ENCODE measurements around the gene BST1.

Gene BST1

GRCh38 chr4:15771216-15772058 lies 68.6 kb downstream of the BST1 start:
- TF ChIP-seq TAF1 (IDR thresholded peaks at IDR 0.05; ENCODE audit: low read depth) (no peak), RAD21 (IDR thresholded peaks at IDR 0.05; ENCODE audit: low read depth) (no peak), REST (IDR thresholded peaks at IDR 0.05; ENCODE audit: low read depth) (no peak), CEBPB (IDR thresholded peaks at IDR 0.05) (no peak), YY1 (IDR thresholded peaks at IDR 0.05; ENCODE audit: low read depth) (no peak), NFIC (IDR thresholded peaks at IDR 0.05) (no peak), ZBTB7A (IDR thresholded peaks at IDR 0.05; ENCODE audit: low read depth) (no peak), USF1 (IDR thresholded peaks at IDR 0.05) (no peak), TCF12 (IDR thresholded peaks at IDR 0.05; ENCODE audit: low read depth) (no peak), EGR1 (IDR thresholded peaks at IDR 0.05) (no peak), EP300 (IDR thresholded peaks at IDR 0.05; ENCODE audit: borderline replicate concordance) (no peak), FOXM1 (IDR thresholded peaks at IDR 0.05; ENCODE audit: borderline replicate concordance, low read depth) (no peak), TEAD4 (IDR thresholded peaks at IDR 0.05) (no peak), CREB1 (IDR thresholded peaks at IDR 0.05; ENCODE audit: low read depth) (no peak)
- TF ChIP-seq, protein P1, sequence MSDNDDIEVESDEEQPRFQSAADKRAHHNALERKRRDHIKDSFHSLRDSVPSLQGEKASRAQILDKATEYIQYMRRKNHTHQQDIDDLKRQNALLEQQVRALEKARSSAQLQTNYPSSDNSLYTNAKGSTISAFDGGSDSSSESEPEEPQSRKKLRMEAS (IDR thresholded peaks at IDR 0.05), result no peak

- TF ChIP-seq REST (IDR thresholded peaks at IDR 0.05; ENCODE audit: low read depth), result no peak
- no peak for TF ChIP-seq RAD21 (IDR thresholded peaks at IDR 0.05; ENCODE audit: low read depth)
- TF ChIP-seq FOXM1 (IDR thresholded peaks at IDR 0.05; ENCODE audit: borderline replicate concordance, low read depth), result no peak
- no peak for TF ChIP-seq TAF1 (IDR thresholded peaks at IDR 0.05; ENCODE audit: low read depth)
- no peak for TF ChIP-seq EGR1 (IDR thresholded peaks at IDR 0.05)
- TF ChIP-seq EP300 (IDR thresholded peaks at IDR 0.05; ENCODE audit: borderline replicate concordance), result no peak
- no peak for TF ChIP-seq CEBPB (IDR thresholded peaks at IDR 0.05)
- no peak for TF ChIP-seq CREB1 (IDR thresholded peaks at IDR 0.05; ENCODE audit: low read depth)
- TF ChIP-seq USF1 (IDR thresholded peaks at IDR 0.05), result no peak
- no peak for TF ChIP-seq YY1 (IDR thresholded peaks at IDR 0.05; ENCODE audit: low read depth)
- TF ChIP-seq NFIC (IDR thresholded peaks at IDR 0.05), result no peak
- TF ChIP-seq ZBTB7A (IDR thresholded peaks at IDR 0.05; ENCODE audit: low read depth), result no peak
- TF ChIP-seq, protein P1 (IDR thresholded peaks at IDR 0.05), result no peak
Measured at GRCh38 chr4:15774020-15774420, 71.2 kb downstream of the BST1 start.

- TF ChIP-seq ZBTB7A (IDR thresholded peaks at IDR 0.05; ENCODE audit: low read depth) (no peak), NFIC (IDR thresholded peaks at IDR 0.05) (no peak), RAD21 (IDR thresholded peaks at IDR 0.05; ENCODE audit: low read depth) (no peak), YY1 (IDR thresholded peaks at IDR 0.05; ENCODE audit: low read depth) (no peak), CREB1 (IDR thresholded peaks at IDR 0.05; ENCODE audit: low read depth) (no peak)
Measured at GRCh38 chr4:15776871-15777648, 74.2 kb downstream of the BST1 start.

DNA sequence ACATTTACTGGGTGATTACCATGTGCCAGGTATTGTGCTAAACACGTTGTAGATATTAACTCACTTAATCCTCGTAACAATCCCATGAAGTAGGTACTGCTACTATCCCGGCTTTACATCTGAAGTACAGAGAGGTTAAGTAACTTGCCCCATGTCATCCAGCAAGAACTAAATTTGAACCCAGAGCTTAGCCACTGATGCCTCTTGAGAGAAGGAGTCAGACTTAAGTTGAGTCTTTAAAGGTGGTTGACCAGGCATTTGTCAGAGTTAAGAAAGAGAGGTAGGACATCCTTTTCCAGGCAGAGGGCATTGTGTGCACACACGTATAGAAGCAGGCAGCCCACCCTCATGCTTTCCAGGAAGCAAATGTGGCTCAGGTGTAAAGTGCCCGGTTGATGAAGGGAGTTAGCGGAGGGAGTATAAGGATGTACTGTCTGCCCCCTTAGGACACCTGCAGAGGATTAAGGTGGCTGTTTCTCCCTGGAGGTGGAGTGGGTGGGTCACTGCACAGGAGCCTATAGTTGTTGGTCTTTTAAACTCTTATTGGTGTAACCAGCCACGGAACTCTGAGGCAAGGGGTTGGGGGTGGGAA lies 74.9 kb downstream of the BST1 start:
- TF ChIP-seq REST (IDR thresholded peaks at IDR 0.05; ENCODE audit: low read depth) (no peak), FOXM1 (IDR thresholded peaks at IDR 0.05; ENCODE audit: borderline replicate concordance, low read depth) (no peak), YY1 (IDR thresholded peaks at IDR 0.05; ENCODE audit: low read depth) (no peak), RAD21 (IDR thresholded peaks at IDR 0.05; ENCODE audit: low read depth) (no peak), CREB1 (IDR thresholded peaks at IDR 0.05; ENCODE audit: low read depth) (no peak), USF1 (IDR thresholded peaks at IDR 0.05) (no peak), CEBPB (IDR thresholded peaks at IDR 0.05) (no peak)
